ENCODE measurements around the gene PSAT1. TPM values are rescaled to one million over a fixed set of nuclear protein-coding genes. Genes with fewer than 3 reads are reported as not detected.

Gene PSAT1
- total and polyA plus RNA-seq, 8 donors, result 15.9 to 43.7 (median 30.5) TPM

DNA sequence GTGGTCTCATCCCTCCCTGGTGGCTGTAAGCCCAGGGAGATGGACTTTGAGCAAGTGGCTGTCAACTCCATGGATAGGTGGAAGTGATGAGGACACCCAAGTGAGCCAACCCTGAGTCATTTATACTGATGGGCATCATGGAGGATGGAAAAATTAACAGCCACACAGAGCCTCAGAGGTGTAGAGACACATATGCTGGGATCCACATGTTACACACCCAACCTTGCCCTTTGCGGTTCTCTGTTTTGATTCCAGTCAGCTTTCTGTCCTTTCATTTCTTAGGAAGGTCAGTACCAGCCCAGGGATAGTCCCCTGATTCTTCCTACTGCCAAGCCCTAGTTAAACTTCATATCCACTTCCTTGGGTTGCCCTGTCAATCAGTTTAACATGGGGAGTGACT, 51.9 kb downstream of the PSAT1 start:
- no peaks in the 10 kb centered on the region for H3K36me3 ChIP-seq
- no peak overlapping the region for H3K27ac ChIP-seq
- intact Hi-C loops (cut with DNase I), result no loop called here
- TF ChIP-seq CTCF (IDR thresholded peaks at IDR 0.05), result no peak
- H3K27me3 ChIP-seq, result no peaks in the 10 kb centered on the region
- ATAC-seq (no peak), DNase-seq (no peak)
- no peak overlapping the region for H3K4me3 ChIP-seq
- no peaks in the 10 kb centered on the region for H3K9me3 ChIP-seq
- no peaks in the 10 kb centered on the region for H3K4me1 ChIP-seq

DNA sequence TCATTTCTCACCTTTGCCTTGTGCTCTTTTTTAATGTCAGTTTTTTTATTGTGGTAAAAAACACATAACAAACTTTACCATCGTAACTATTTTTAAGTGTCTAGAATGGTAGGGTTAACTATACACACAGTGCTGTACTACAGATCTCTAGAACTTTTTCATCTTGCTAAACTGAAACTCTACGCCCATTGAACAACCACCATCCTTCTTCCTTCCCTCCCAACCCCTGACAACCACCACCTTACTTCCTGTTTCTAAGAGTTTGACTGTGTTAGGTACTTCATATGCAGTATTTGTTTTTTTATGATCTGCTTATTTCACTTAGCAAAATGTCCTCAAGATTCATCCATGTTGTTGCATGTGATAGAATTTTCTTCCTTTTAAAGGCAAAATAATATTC, 54.9 kb downstream of the PSAT1 start:
- no peaks in the 10 kb centered on the region for H3K36me3 ChIP-seq
- ATAC-seq, result no peak
- DNase-seq, result no peak
- no peaks in the 10 kb centered on the region for H3K9me3 ChIP-seq
- intact Hi-C loops (cut with DNase I), result no loop called here
- no peak overlapping the region for H3K4me3 ChIP-seq
- no peak overlapping the region for H3K27ac ChIP-seq
- TF ChIP-seq CTCF (IDR thresholded peaks at IDR 0.05), result no peak
- no peaks in the 10 kb centered on the region for H3K27me3 ChIP-seq
- no peaks in the 10 kb centered on the region for H3K4me1 ChIP-seq

GRCh38 chr9:78354324-78354973, 57.5 kb downstream of the PSAT1 start:
- DNase-seq (no peak), ATAC-seq (no peak)
- no peak for TF ChIP-seq CTCF (IDR thresholded peaks at IDR 0.05)
- no peaks in the 10 kb centered on the region for H3K4me1 ChIP-seq
- no peaks in the 10 kb centered on the region for H3K9me3 ChIP-seq
- no peak overlapping the region for H3K27ac ChIP-seq
- intact Hi-C loops (cut with DNase I), result no loop called here
- no peaks in the 10 kb centered on the region for H3K27me3 ChIP-seq
- H3K36me3 ChIP-seq, result no peaks in the 10 kb centered on the region
- no peak overlapping the region for H3K4me3 ChIP-seq

- Histone ChIP-seq H3K4me3 (no peak overlapping the region), H3K4me1 (no peaks in the 10 kb centered on the region), H3K9me3 (no peaks in the 10 kb centered on the region), H3K36me3 (no peaks in the 10 kb centered on the region), H3K27me3 (no peaks in the 10 kb centered on the region), H3K27ac (no peak overlapping the region)
- ATAC-seq, result no peak
- no peak for DNase-seq
- no peak for TF ChIP-seq CTCF (IDR thresholded peaks at IDR 0.05)
- intact Hi-C loops (cut with DNase I), result no loop called here
These were observed 58.1 kb downstream of the PSAT1 start for GRCh38 chr9:78354989-78355388.

- Histone ChIP-seq H3K27me3 (no peaks in the 10 kb centered on the region), H3K4me1 (no peaks in the 10 kb centered on the region), H3K36me3 (no peaks in the 10 kb centered on the region), H3K27ac (no peak overlapping the region), H3K4me3 (no peak overlapping the region), H3K9me3 (no peaks in the 10 kb centered on the region)
- no peak for DNase-seq
- intact Hi-C loops (cut with DNase I), result no loop called here
- ATAC-seq, result no peak
- TF ChIP-seq CTCF (IDR thresholded peaks at IDR 0.05), result no peak
These were observed 59.7 kb downstream of the PSAT1 start for GRCh38 chr9:78356634-78357033.
